KMS-11 (cell line): ENCODE data around the gene AKAP10.

Source experiments
- H2AFZ ChIP-seq: fragments of 200-600 bp; sonication (generic); 2 replicates; pipeline ENCODE4 v1.6.1; 2016; ENCODE audit warnings: antibody characterized with exemption, mixed run types, low read depth
- H3K27ac ChIP-seq: fragments of 200-600 bp; sonication (generic); 2 replicates; pipeline ENCODE4 v1.6.1; 2016; ENCODE audit warnings: mild to moderate bottlenecking, mixed run types
- H3K27me3 ChIP-seq: fragments of 200-600 bp; sonication (generic); 2 replicates; pipeline ENCODE4 v1.6.1; 2017; ENCODE audit warnings: mild to moderate bottlenecking, low read depth, mixed run types, moderate library complexity; ENCODE audit not compliant: insufficient read depth
- H3K36me3 ChIP-seq: fragments of 200-600 bp; sonication (generic); 2 replicates; pipeline ENCODE4 v1.6.1; 2017; ENCODE audit warnings: mild to moderate bottlenecking, mixed run types; ENCODE audit not compliant: insufficient read depth
- H3K4me1 ChIP-seq: fragments of 200-600 bp; sonication (generic); 2 replicates; pipeline ENCODE4 v1.6.1; 2016; ENCODE audit warnings: mild to moderate bottlenecking, low read depth, mixed run types; ENCODE audit not compliant: poor library complexity, severe bottlenecking
- H3K4me2 ChIP-seq: fragments of 200-600 bp; sonication (generic); 2 replicates; pipeline ENCODE4 v1.7.0; 2016; ENCODE audit warnings: mild to moderate bottlenecking, mixed run types
- H3K4me3 ChIP-seq: fragments of 200-600 bp; sonication (generic); IDR thresholded peaks from 2 replicates; pipeline ENCODE4 v1.6.1; 2017; ENCODE audit warnings: low read depth, low read length, mixed read lengths; ENCODE audit not compliant: insufficient read depth
- H3K79me2 ChIP-seq: fragments of 200-600 bp; sonication (generic); 2 replicates; pipeline ENCODE4 v1.6.1; 2016; ENCODE audit warnings: low read depth, mixed run types; ENCODE audit not compliant: insufficient read depth
- H3K9ac ChIP-seq: fragments of 200-600 bp; sonication (generic); 2 replicates; pipeline ENCODE4 v1.6.1; 2016; ENCODE audit warnings: mild to moderate bottlenecking, mixed run types
- H4K20me1 ChIP-seq: fragments of 200-600 bp; sonication (generic); 2 replicates; pipeline ENCODE4 v1.6.1; 2016; ENCODE audit warnings: mild to moderate bottlenecking, mixed run types; ENCODE audit not compliant: insufficient read depth
- CTCF ChIP-seq: fragments of 200-600 bp; sonication (generic); conservative IDR thresholded peaks from 2 replicates; pipeline ENCODE4 v1.6.1; 2017; ENCODE audit warnings: low read depth, mild to moderate bottlenecking, antibody characterized with exemption, low read length, moderate library complexity, mixed read lengths

AKAP10 gene

GRCh38 chr17:19937522-19937921 lies 40.1 kb downstream of the AKAP10 start:
- no peaks in the 10 kb centered on the region for H3K36me3 ChIP-seq

GRCh38 chr17:19935169-19935568 lies 42.5 kb downstream of the AKAP10 start:
- H3K79me2 ChIP-seq, result no peaks in the 10 kb centered on the region
- H3K27me3 ChIP-seq, result no peaks in the 10 kb centered on the region
- H3K27ac ChIP-seq, result no peak overlapping the region
- no peaks in the 10 kb centered on the region for H3K36me3 ChIP-seq
- no peak overlapping the region for H3K4me2 ChIP-seq
- no peak overlapping the region for H3K9ac ChIP-seq
- H4K20me1 ChIP-seq, result no peaks in the 10 kb centered on the region
- peaks cover 38% of the 10 kb centered on the region for H3K4me1 ChIP-seq
- no peak for TF ChIP-seq CTCF
- no peak overlapping the region for H3K4me3 ChIP-seq
- H2AFZ ChIP-seq, result no peak overlapping the region

More at GRCh38 chr17:19937522-19937921, 40.1 kb downstream of the AKAP10 start:
- no peaks in the 10 kb centered on the region; the same call in 1 of the 2 replicates for H3K79me2 ChIP-seq
- no peak overlapping the region for H3K9ac ChIP-seq
- H3K4me2 ChIP-seq, result no peak overlapping the region
- no peaks in the 10 kb centered on the region for H4K20me1 ChIP-seq
- no peak for TF ChIP-seq CTCF
- no peak overlapping the region for H3K27ac ChIP-seq
- peaks cover 38% of the 10 kb centered on the region for H3K4me1 ChIP-seq
- no peak overlapping the region for H2AFZ ChIP-seq
- no peak overlapping the region for H3K4me3 ChIP-seq
- H3K27me3 ChIP-seq, result no peaks in the 10 kb centered on the region

GRCh38 chr17:19933628-19934027 lies 44.0 kb downstream of the AKAP10 start:
- Histone ChIP-seq H3K27me3 (no peaks in the 10 kb centered on the region), H2AFZ (no peak overlapping the region), H3K27ac (no peak overlapping the region), H4K20me1 (no peaks in the 10 kb centered on the region), H3K4me1 (peaks cover 39% of the 10 kb centered on the region), H3K79me2 (no peaks in the 10 kb centered on the region), H3K4me3 (no peak overlapping the region), H3K4me2 (no peak overlapping the region), H3K9ac (no peak overlapping the region), H3K36me3 (no peaks in the 10 kb centered on the region)
- no peak for TF ChIP-seq CTCF

- Histone ChIP-seq H3K36me3 (no peaks in the 10 kb centered on the region), H3K27me3 (no peaks in the 10 kb centered on the region), H3K4me1 (peaks cover 43% of the 10 kb centered on the region), H3K4me2 (no peak overlapping the region), H3K27ac (no peak overlapping the region), H3K9ac (no peak overlapping the region), H3K79me2 (no peaks in the 10 kb centered on the region), H4K20me1 (no peaks in the 10 kb centered on the region), H3K4me3 (no peak overlapping the region), H2AFZ (no peak overlapping the region)
- no peak for TF ChIP-seq CTCF
Measured at GRCh38 chr17:19933221-19933620, 44.4 kb downstream of the AKAP10 start.
